K562 (cell line): Measurements from ENCODE around the gene GPR153. TPM values are rescaled to one million over a fixed set of nuclear protein-coding genes. Genes with fewer than 3 reads are reported as not detected.

Experiments used
- ADNP ChIP-seq: fragments of 200-800 bp; sonication (Bioruptor generic); IDR thresholded peaks from 2 replicates; pipeline ENCODE4 v1.6.1; 2016; ENCODE audit warnings: missing genetic modification characterization, missing compliant biosample characterization
- EHMT2 ChIP-seq: fragments of 450-650 bp; IDR thresholded peaks from 2 replicates; pipeline ENCODE4 v1.6.1; 2018; ENCODE audit warnings: antibody characterized with exemption
- FOSL1 ChIP-seq: fragments of 200-800 bp; sonication (Bioruptor generic); conservative IDR thresholded peaks from 2 replicates; pipeline ENCODE4 v1.6.1; 2016; ENCODE audit warnings: missing genetic modification characterization, missing compliant biosample characterization
- KDM2B ChIP-seq: fragments of 250-450 bp; sonication (Bioruptor Pico); IDR thresholded peaks from 2 replicates; pipeline ENCODE4 v1.8.0; 2021; ENCODE audit warnings: mild to moderate bottlenecking, moderate library complexity
- MTA3 ChIP-seq: fragments of 450-650 bp; formaldehyde crosslinking; IDR thresholded peaks from 2 replicates; pipeline ENCODE4 v1.6.1; 2017; ENCODE audit warnings: mild to moderate bottlenecking, borderline replicate concordance
- NFIC ChIP-seq: fragments of 450-650 bp; IDR thresholded peaks from 2 replicates; pipeline ENCODE4 v1.6.1; 2017; ENCODE audit warnings: mild to moderate bottlenecking, inconsistent platforms
- POU5F1 ChIP-seq: fragments of 150-350 bp; IDR thresholded peaks from 2 replicates; pipeline ENCODE4 v1.6.1; 2014; ENCODE audit warnings: borderline replicate concordance, low read length, low read depth, mild to moderate bottlenecking; ENCODE audit not compliant: partially characterized antibody
- PPARD ChIP-seq: fragments of 250-450 bp; sonication (Bioruptor Pico); IDR thresholded peaks from 2 replicates; pipeline ENCODE4 v1.8.0; 2022; ENCODE audit warnings: inconsistent platforms, mild to moderate bottlenecking, moderate library complexity
- RBBP5 ChIP-seq: fragments of 200-600 bp; sonication (generic); IDR thresholded peaks from 2 replicates; pipeline ENCODE4 v1.6.1; 2012; ENCODE audit warnings: borderline replicate concordance, mild to moderate bottlenecking, low read length, control low read depth, inconsistent platforms; ENCODE audit not compliant: insufficient read depth, poor library complexity, severe bottlenecking
- RBFOX2 ChIP-seq: fragments of 200-400 bp; formaldehyde crosslinking; IDR thresholded peaks from 2 replicates; pipeline ENCODE4 v1.6.1; 2017; ENCODE audit warnings: low read depth, mild to moderate bottlenecking, low read length, moderate library complexity
- SMAD2 ChIP-seq: fragments of 150-350 bp; IDR thresholded peaks from 2 replicates; pipeline ENCODE4 v1.6.1; 2014; ENCODE audit warnings: low read depth, mild to moderate bottlenecking, low read length
- SMARCE1 ChIP-seq: fragments of 450-650 bp; IDR thresholded peaks from 2 replicates; pipeline ENCODE4 v1.7.1; 2016; ENCODE audit warnings: mild to moderate bottlenecking
- SRSF1 ChIP-seq: fragments of 200-400 bp; formaldehyde crosslinking; IDR thresholded peaks from 2 replicates; pipeline ENCODE4 v1.6.1; 2017; ENCODE audit warnings: mild to moderate bottlenecking, low read depth, low read length, moderate library complexity
- TARDBP ChIP-seq: fragments of 450-650 bp; IDR thresholded peaks from 2 replicates; pipeline ENCODE4 v1.6.1; 2016
- WHSC1 ChIP-seq: IDR thresholded peaks from one replicate; pipeline ENCODE4 v1.6.1; 2012; ENCODE audit warnings: low read length, control low read depth, inconsistent platforms
- ZBTB17 ChIP-seq: fragments of 450-650 bp; formaldehyde crosslinking; IDR thresholded peaks from 2 replicates; pipeline ENCODE4 v1.4.0; 2020; ENCODE audit warnings: mild to moderate bottlenecking
- ZNF184 ChIP-seq: sonication (generic); formaldehyde crosslinking; IDR thresholded peaks from 2 replicates; pipeline ENCODE4 v1.5.0; 2020; ENCODE audit warnings: missing genetic modification reagents
- ZNF263 ChIP-seq: sonication (generic); formaldehyde crosslinking; IDR thresholded peaks from 2 replicates; pipeline ENCODE4 v1.8.0; 2022; ENCODE audit warnings: mild to moderate bottlenecking, missing genetic modification reagents, borderline replicate concordance
- ZNF347 ChIP-seq: fragments of 450-650 bp; formaldehyde crosslinking; IDR thresholded peaks from 2 replicates; pipeline ENCODE4 v1.4.0; 2020; ENCODE audit warnings: low read depth, mild to moderate bottlenecking, moderate library complexity
- ZNF589 ChIP-seq: fragments of 200-800 bp; sonication (Bioruptor generic); IDR thresholded peaks from 2 replicates; pipeline ENCODE4 v1.6.1; 2016; ENCODE audit warnings: low read depth, missing genetic modification characterization, missing compliant biosample characterization
- polyA plus RNA-seq, 8 experiments: library from polyadenylated mRNA; depleted of rRNA in 4 of 8; stranded (reverse) in 5 of 8; unstranded in 3 of 8; fragments of >200 nt; fragmentation: Nextera tagmentation in 2 of 8; fragmentation: Illumina TruSeq in 1 of 8; extraction: Ambion mirVana in 2 of 8; extraction: Trizol in 1 of 8; gene quantifications; 2 replicates each; pipeline versions ENCODE4 v1.2.1 to v1.2.3, GENCODE V29; 2011 to 2014; ENCODE audit warnings: inconsistent platforms in 1 of 8, missing spikeins in 1 of 8
- total RNA-seq, 7 experiments: library from RNA; depleted of rRNA in 6 of 7; stranded (reverse); fragments of >200 nt in 6 of 7; fragmentation: Illumina TruSeq in 2 of 7; extraction: Trizol in 2 of 7; gene quantifications; 2 replicates each; pipeline versions ENCODE4 v1.2.1 to v1.2.3, GENCODE V29; 2011 to 2021; ENCODE audit warnings: low replicate concordance in 1 of 7
- TF ChIP-seq, protein P1 (sequence below): fragments of 150-350 bp; conservative IDR thresholded peaks from 2 replicates; pipeline ENCODE4 v1.6.1; 2014; ENCODE audit warnings: low read length
- TF ChIP-seq, protein P2 (sequence below): sonication (generic); formaldehyde crosslinking; IDR thresholded peaks from 2 replicates; pipeline ENCODE4 v1.8.0; 2022; ENCODE audit warnings: missing genetic modification reagents, mild to moderate bottlenecking, moderate library complexity, borderline replicate concordance

Gene GPR153
- total and polyA plus RNA-seq, 9 of the 15 experiments (the other 6 are each of a cell fraction or from before 2014, with no cell fraction given) = 0.01 to 1.5 (median 0.51) TPM

DNA sequence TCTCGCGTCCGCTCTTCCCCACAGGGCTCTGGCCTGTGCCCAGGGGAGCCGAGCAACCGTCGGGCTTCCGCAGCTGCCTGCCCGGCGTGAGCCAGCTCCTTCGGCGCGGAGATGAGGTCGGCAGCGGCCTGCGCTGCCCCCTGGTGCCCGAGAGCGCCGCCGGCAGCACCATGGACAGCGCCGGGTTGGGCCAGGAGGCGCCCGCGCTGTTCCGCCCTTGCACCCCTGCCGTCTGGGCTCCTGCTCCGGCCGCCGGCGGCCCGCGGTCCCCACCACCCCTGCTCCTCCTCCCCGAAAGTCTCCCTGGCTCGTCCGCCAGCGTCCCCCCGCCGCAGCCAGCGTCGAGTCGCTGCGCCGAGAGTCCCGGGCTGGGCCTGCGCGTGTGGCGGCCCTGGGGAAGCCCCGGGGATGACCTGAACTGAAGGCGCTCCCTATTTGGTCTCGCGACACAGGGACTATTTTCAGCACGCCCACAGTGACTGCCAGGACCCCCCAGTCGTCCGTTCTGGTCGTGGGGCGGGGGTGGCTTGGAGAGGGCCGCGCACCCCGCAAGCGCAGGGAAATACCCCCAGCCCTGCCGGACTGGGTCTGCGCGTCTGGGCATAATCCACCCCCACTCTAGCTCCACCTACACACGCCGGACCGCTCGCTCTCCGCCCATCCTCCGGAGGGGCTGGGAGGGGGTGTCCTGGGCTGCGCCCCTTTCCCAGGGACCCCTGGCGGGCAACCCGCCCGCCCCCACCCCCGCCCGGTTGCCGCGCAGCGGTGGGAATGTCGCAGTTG is 15.6 kb downstream of the GPR153 start (continued):
- TF ChIP-seq, protein P1, sequence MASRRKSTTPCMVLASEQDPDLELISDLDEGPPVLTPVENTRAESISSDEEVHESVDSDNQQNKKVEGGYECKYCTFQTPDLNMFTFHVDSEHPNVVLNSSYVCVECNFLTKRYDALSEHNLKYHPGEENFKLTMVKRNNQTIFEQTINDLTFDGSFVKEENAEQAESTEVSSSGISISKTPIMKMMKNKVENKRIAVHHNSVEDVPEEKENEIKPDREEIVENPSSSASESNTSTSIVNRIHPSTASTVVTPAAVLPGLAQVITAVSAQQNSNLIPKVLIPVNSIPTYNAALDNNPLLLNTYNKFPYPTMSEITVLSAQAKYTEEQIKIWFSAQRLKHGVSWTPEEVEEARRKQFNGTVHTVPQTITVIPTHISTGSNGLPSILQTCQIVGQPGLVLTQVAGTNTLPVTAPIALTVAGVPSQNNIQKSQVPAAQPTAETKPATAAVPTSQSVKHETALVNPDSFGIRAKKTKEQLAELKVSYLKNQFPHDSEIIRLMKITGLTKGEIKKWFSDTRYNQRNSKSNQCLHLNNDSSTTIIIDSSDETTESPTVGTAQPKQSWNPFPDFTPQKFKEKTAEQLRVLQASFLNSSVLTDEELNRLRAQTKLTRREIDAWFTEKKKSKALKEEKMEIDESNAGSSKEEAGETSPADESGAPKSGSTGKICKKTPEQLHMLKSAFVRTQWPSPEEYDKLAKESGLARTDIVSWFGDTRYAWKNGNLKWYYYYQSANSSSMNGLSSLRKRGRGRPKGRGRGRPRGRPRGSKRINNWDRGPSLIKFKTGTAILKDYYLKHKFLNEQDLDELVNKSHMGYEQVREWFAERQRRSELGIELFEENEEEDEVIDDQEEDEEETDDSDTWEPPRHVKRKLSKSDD = no peak
- no peak for TF ChIP-seq FOSL1 (tag)
- peak; percentile 96; the same call in 1 of the 2 replicates for TF ChIP-seq KDM2B (CRISPR knock-in tag)
- peak; percentile 99 for TF ChIP-seq EHMT2
- peak; percentile 33; the same call in 1 of the 2 replicates for TF ChIP-seq MTA3
- TF ChIP-seq TARDBP = 0 out of 2 replicates have a peak, but pooled peaks have one; percentile 58
- peak; percentile 69 for TF ChIP-seq NFIC
- no peak for TF ChIP-seq WHSC1
- TF ChIP-seq SRSF1 = no peak
- TF ChIP-seq, protein P2, sequence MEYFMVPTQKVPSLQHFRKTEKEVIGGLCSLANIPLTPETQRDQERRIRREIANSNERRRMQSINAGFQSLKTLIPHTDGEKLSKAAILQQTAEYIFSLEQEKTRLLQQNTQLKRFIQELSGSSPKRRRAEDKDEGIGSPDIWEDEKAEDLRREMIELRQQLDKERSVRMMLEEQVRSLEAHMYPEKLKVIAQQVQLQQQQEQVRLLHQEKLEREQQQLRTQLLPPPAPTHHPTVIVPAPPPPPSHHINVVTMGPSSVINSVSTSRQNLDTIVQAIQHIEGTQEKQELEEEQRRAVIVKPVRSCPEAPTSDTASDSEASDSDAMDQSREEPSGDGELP (CRISPR knock-in tag) = peak; percentile 92
- TF ChIP-seq ZNF347 (CRISPR knock-in tag) = no peak
- TF ChIP-seq SMAD2 = no peak
- TF ChIP-seq PPARD (CRISPR knock-in tag) = no peak
- peak; percentile 63; the same call in 1 of the 2 replicates for TF ChIP-seq ZNF589 (CRISPR knock-in tag)
- TF ChIP-seq ZNF263 (CRISPR knock-in tag) = peak; percentile 90
- TF ChIP-seq SMARCE1 = no peak
- no peak for TF ChIP-seq POU5F1
- TF ChIP-seq RBBP5 = no peak
- TF ChIP-seq ZBTB17 (CRISPR knock-in tag) = peak; percentile 75
- no peak for TF ChIP-seq ADNP (tag)
- no peak; the same call in 1 of the 2 replicates for TF ChIP-seq ZNF184 (CRISPR knock-in tag)
- TF ChIP-seq RBFOX2 = peak; percentile 29; the same call in 1 of the 2 replicates
